ENCODE results near the gene PLP2.

The PLP2 gene

GRCh38 chrX:49204017-49204416 is 32.3 kb downstream of the PLP2 start:
- TF ChIP-seq CTCF (IDR thresholded peaks at IDR 0.05; ENCODE audit: insufficient read depth, low read depth, low read length, missing control alignments): no peak
- no peak overlapping the region for H3K4me3 ChIP-seq (ENCODE audit: low read length)
- no peak for DNase-seq (ENCODE audit: low read depth)

GRCh38 chrX:49204709-49205108 is 33.0 kb downstream of the PLP2 start:
- TF ChIP-seq CTCF (IDR thresholded peaks at IDR 0.05; ENCODE audit: insufficient read depth, low read depth, low read length, missing control alignments): no peak
- no peak for DNase-seq (ENCODE audit: low read depth)
- no peak overlapping the region for H3K4me3 ChIP-seq (ENCODE audit: low read length)

GRCh38 chrX:49205443-49205842 is 33.7 kb downstream of the PLP2 start:
- no peak overlapping the region for H3K4me3 ChIP-seq (ENCODE audit: low read length)
- no peak for TF ChIP-seq CTCF (IDR thresholded peaks at IDR 0.05; ENCODE audit: insufficient read depth, low read depth, low read length, missing control alignments)
- no peak for DNase-seq (ENCODE audit: low read depth)

GRCh38 chrX:49206543-49206942 is 34.8 kb downstream of the PLP2 start:
- DNase-seq (ENCODE audit: low read depth): no peak
- no peak overlapping the region for H3K4me3 ChIP-seq (ENCODE audit: low read length)
- TF ChIP-seq CTCF (IDR thresholded peaks at IDR 0.05; ENCODE audit: insufficient read depth, low read depth, low read length, missing control alignments): no peak

GRCh38 chrX:49208399-49208798 is 36.7 kb downstream of the PLP2 start:
- H3K4me3 ChIP-seq (ENCODE audit: low read length): no peak overlapping the region
- DNase-seq (ENCODE audit: low read depth): no peak
- no peak for TF ChIP-seq CTCF (IDR thresholded peaks at IDR 0.05; ENCODE audit: insufficient read depth, low read depth, low read length, missing control alignments)

GRCh38 chrX:49209434-49210251 is 37.9 kb downstream of the PLP2 start:
- no peak overlapping the region for H3K4me3 ChIP-seq (ENCODE audit: low read length)
- DNase-seq (ENCODE audit: low read depth): no peak
- no peak for TF ChIP-seq CTCF (IDR thresholded peaks at IDR 0.05; ENCODE audit: insufficient read depth, low read depth, low read length, missing control alignments)

- TF ChIP-seq CTCF (IDR thresholded peaks at IDR 0.05; ENCODE audit: insufficient read depth, low read depth, low read length, missing control alignments): no peak
- no peak overlapping the region for H3K4me3 ChIP-seq (ENCODE audit: low read length)
- DNase-seq (ENCODE audit: low read depth): no peak
These were observed 38.7 kb downstream of the PLP2 start for GRCh38 chrX:49210406-49210805.
